SJSA1 (cell line): ENCODE results near the gene EPG5. TPM values are rescaled to one million over a fixed set of nuclear protein-coding genes. Genes with fewer than 3 reads are reported as not detected.
A peak's percentile ranks its signal among the peaks of the same experiment; 100 is the strongest.

Experiments
- DNase-seq, 2 experiments: peaks; one replicate each; pipeline ENCODE4 v3.0.0-alpha.2; 2015 to 2020; ENCODE audit warnings: low spot score in 2 of 2, low read depth in 1 of 2
- H3K27ac ChIP-seq: fragments of 250-450 bp; sonication (Bioruptor Pico); 2 replicates; pipeline ENCODE4 v1.5.1; 2020; ENCODE audit warnings: mild to moderate bottlenecking, moderate library complexity
- H3K27me3 ChIP-seq: fragments of 250-450 bp; sonication (Bioruptor Pico); replicated peaks from 2 replicates; pipeline ENCODE4 v1.5.1; 2020; ENCODE audit warnings: mild to moderate bottlenecking, moderate library complexity
- H3K36me3 ChIP-seq: fragments of 250-450 bp; sonication (Bioruptor Pico); 2 replicates; pipeline ENCODE4 v1.5.1; 2020; ENCODE audit warnings: mild to moderate bottlenecking
- H3K4me1 ChIP-seq: fragments of 250-450 bp; sonication (Bioruptor Pico); replicated peaks from 2 replicates; pipeline ENCODE4 v1.6.1; 2021; ENCODE audit warnings: mild to moderate bottlenecking
- H3K4me3 ChIP-seq: fragments of 250-450 bp; sonication (Bioruptor Pico); 2 replicates; pipeline ENCODE4 v1.5.1; 2020; ENCODE audit warnings: mild to moderate bottlenecking
- H3K9me3 ChIP-seq: fragments of 250-450 bp; sonication (Bioruptor Pico); replicated peaks from 2 replicates; pipeline ENCODE4 v1.5.1; 2020; ENCODE audit warnings: mild to moderate bottlenecking
- total RNA-seq: library from RNA; depleted of rRNA; stranded (reverse); fragments of >200 nt; shearing (Covaris generic); gene quantifications from 2 replicates; pipeline ENCODE4 v1.2.3, GENCODE V29; 2014; rRNA removed

EPG5 gene
- total RNA-seq, 1 experiment from 2014 or later: 14.8 TPM

DNA sequence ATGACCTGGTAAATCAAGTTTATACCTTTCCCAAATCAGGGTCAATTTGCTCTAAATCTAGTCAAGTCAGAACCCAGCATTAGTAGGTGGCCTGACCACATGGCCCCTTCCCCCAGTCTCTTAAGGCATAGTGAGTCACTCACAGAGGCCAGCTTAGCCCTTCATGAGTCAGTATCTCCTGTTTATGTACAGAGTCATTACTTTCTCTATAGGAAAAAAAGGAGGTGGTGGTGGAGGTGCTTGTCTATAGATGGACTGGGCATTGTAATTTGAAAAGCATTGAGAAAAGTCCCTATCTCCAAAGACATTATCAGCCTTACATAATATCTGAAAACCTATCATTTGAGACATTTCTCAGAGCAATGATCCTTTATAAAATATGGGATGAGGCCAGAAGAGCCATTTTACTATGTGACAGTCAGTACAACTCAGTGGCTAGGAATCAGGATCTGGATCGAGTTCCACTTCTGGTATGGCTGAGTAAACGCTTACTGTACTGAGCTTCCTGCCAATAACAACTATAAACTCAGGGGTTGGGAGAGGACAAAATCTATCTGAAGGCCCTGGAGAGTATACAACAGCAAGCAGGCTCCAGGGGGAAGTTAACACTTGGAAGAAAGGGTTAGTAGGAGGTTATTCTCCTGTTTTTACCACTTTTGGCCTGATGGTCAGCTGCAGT is 164.2 kb downstream of the EPG5 start:
- Histone ChIP-seq H3K27ac (peak overlapping the region; percentile 77), H3K9me3 (no peaks in the 10 kb centered on the region; the same call in 1 of the 2 replicates), H3K27me3 (no peaks in the 10 kb centered on the region), H3K36me3 (no peaks in the 10 kb centered on the region), H3K4me3 (no peak overlapping the region), H3K4me1 (peaks cover 29% of the 10 kb centered on the region)
- DNase-seq: peak; percentile 89 to 96

DNA sequence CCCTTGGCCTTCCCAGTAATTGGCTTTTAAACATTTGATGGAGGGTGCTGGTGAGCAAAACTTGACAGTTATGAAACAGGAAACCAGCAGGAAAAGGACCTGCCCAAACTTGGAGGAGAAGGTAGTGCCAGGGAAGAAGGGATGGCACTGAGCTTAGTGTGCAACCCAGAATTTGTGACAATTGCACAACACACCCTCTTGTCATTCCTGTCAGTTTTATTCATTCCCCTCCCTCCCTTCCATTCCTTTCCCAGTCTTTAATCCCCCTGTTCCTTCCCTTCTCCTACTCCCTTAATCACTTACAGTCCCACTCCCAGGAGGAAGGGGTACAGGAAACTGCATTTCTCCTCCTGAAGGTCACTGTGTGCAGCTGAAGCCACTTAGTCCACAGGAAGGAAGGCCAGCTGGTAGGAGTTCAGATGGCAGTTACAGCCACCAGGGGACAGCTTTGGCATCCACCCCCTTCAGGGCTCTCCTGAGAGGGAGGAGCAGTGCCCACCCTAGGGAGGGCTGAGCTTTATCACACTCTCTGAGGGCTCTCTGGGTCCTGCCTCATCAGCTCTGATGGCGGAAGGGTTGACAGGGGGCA is 165.6 kb downstream of the EPG5 start:
- H3K4me3 ChIP-seq: no peak overlapping the region
- no peaks in the 10 kb centered on the region for H3K36me3 ChIP-seq
- H3K27ac ChIP-seq: peak overlapping the region; percentile 77
- H3K27me3 ChIP-seq: no peaks in the 10 kb centered on the region
- H3K4me1 ChIP-seq: peaks cover 29% of the 10 kb centered on the region
- H3K9me3 ChIP-seq: no peaks in the 10 kb centered on the region; the same call in 1 of the 2 replicates
- DNase-seq: no peak

Other genes with a start within 250 kb of the EPG5 start
- gene SLC14A1, start 243.1 kb downstream of the EPG5 start, total RNA-seq: 5.1 and 7.8 TPM in 2 replicates
- 0.06 and 0.68 TPM in 2 replicates for gene SIGLEC15, start 141.7 kb downstream of the EPG5 start, total RNA-seq
- gene PSTPIP2, start 104.9 kb upstream of the EPG5 start, total RNA-seq: 4.0 and 6.8 TPM in 2 replicates
- gene ATP5F1A, start 131.0 kb upstream of the EPG5 start, total RNA-seq: 680 and 776 TPM in 2 replicates
- gene HAUS1, start 137.1 kb upstream of the EPG5 start, total RNA-seq: 86.3 and 97.4 TPM in 2 replicates